H1 (cell line): ENCODE data around the gene NDUFAF3. TPM values are rescaled to one million over a fixed set of nuclear protein-coding genes. Genes with fewer than 3 reads are reported as not detected.
A peak's percentile ranks its signal among the peaks of the same experiment; 100 is the strongest.

Experiments used
- CTCF ChIA-PET: fragments of 300-600 bp; sonication (Branson Sonifier 250); formaldehyde crosslinking; loops from one replicate; lab custom pipeline; 2021; ENCODE audit not compliant: partially characterized antibody; lab: Charles Lee
- POLR2A ChIA-PET: fragments of 300-600 bp; sonication (Branson Sonifier 250); formaldehyde crosslinking; loops from one replicate; lab custom pipeline; 2021; ENCODE audit warnings: inconsistent platforms; ENCODE audit not compliant: partially characterized antibody; lab: Charles Lee
- DNase-seq, 2 experiments: peaks; one replicate each; pipeline versions ENCODE4 v3.0.0 to v3.0.0-alpha.2; 2010 to 2022; ENCODE audit warnings: low spot score in 2 of 2, low read depth in 1 of 2, mixed read lengths in 1 of 2
- FAIRE-seq: peaks from 2 replicates; lab custom pipeline; 2011; peaks lifted over from hg19 to GRCh38; lab: Jason Lieb, UNC
- H2AFZ ChIP-seq: 2 replicates; pipeline ENCODE4 v1.8.1; 2012; ENCODE audit warnings: low read length, inconsistent platforms
- H2AK5ac ChIP-seq: 2 replicates; pipeline ENCODE4 v1.6.1; 2013; ENCODE audit warnings: low read depth, low read length
- H2BK120ac ChIP-seq: replicated peaks from 2 replicates; pipeline ENCODE3; 2013; ENCODE audit warnings: low read depth, low read length, inconsistent platforms
- H2BK12ac ChIP-seq: 2 replicates; pipeline ENCODE4 v1.6.1; 2013; ENCODE audit warnings: low read depth, low read length
- H2BK15ac ChIP-seq: 2 replicates; pipeline ENCODE4 v1.6.1; 2013; ENCODE audit warnings: low read length
- H2BK20ac ChIP-seq: 2 replicates; pipeline ENCODE4 v1.6.1; 2013; ENCODE audit warnings: low read length
- H2BK5ac ChIP-seq: 2 replicates; pipeline ENCODE4 v1.6.1; 2013; ENCODE audit warnings: low read depth, low read length
- H3K14ac ChIP-seq: 2 replicates; pipeline ENCODE4 v1.6.1; 2013; ENCODE audit warnings: inconsistent platforms; ENCODE audit not compliant: insufficient read length
- H3K18ac ChIP-seq: 2 replicates; pipeline ENCODE4 v1.6.1; 2013; ENCODE audit warnings: low read length; ENCODE audit errors: extremely low read depth
- H3K23ac ChIP-seq: 2 replicates; pipeline ENCODE4 v1.6.1; 2013; ENCODE audit warnings: inconsistent platforms; ENCODE audit not compliant: insufficient read length
- H3K23me2 ChIP-seq: 2 replicates; pipeline ENCODE4 v1.6.1; 2013; ENCODE audit warnings: low read depth, low read length
- H3K27ac ChIP-seq: 2 replicates; pipeline ENCODE4 v1.6.1; 2011; ENCODE audit warnings: low read depth, low read length, inconsistent platforms
- H3K27me3 ChIP-seq, 4 experiments: replicated peaks in 1 of 4; 1 replicate in 1 of 4; 2 replicates in 3 of 4; pipeline versions ENCODE4 v1.6.1 to v1.8.1; 2011 to 2013; ENCODE audit warnings: low read length in 3 of 4, mild to moderate bottlenecking in 3 of 4, inconsistent platforms in 2 of 4, mixed read lengths in 2 of 4, moderate library complexity in 1 of 4; ENCODE audit not compliant: control insufficient read depth in 3 of 4, insufficient read depth in 3 of 4; ENCODE audit errors: extremely low read depth in 1 of 4
- H3K36me3 ChIP-seq, 4 experiments: 2 replicates each; pipeline versions ENCODE4 v1.6.1 to v1.8.1; 2011 to 2013; ENCODE audit warnings: mild to moderate bottlenecking in 4 of 4, low read length in 3 of 4, moderate library complexity in 2 of 4, control low read depth in 1 of 4, inconsistent platforms in 1 of 4; ENCODE audit not compliant: insufficient read depth in 4 of 4, control insufficient read depth in 2 of 4
- H3K4ac ChIP-seq: replicated peaks from 2 replicates; pipeline ENCODE3; 2013; ENCODE audit warnings: low read length, low read depth, mixed read lengths, inconsistent platforms; ENCODE audit not compliant: insufficient read length
- H3K4me1 ChIP-seq, 4 experiments: replicated peaks in 1 of 4; 1 replicate in 1 of 4; 2 replicates in 3 of 4; pipeline versions ENCODE4 v1.6.1 to v1.8.1; 2011 to 2013; ENCODE audit warnings: low read length in 3 of 4, inconsistent platforms in 2 of 4, mixed read lengths in 1 of 4; ENCODE audit not compliant: insufficient read depth in 4 of 4, control insufficient read depth in 3 of 4
- H3K4me2 ChIP-seq, 2 experiments: 2 replicates each; pipeline versions ENCODE4 v1.6.1 to v1.8.1; 2011 to 2013; ENCODE audit warnings: low read depth in 2 of 2, low read length in 2 of 2, control low read depth in 1 of 2, inconsistent platforms in 1 of 2, mild to moderate bottlenecking in 1 of 2; ENCODE audit not compliant: insufficient read depth in 1 of 2
- H3K4me3 ChIP-seq, 4 experiments: fragments of 200-600, 300-600 bp in 1 of 4; sonication (generic), shearing (Covaris generic), sonication (Bioruptor Twin) in 1 of 4; 2 replicates each; pipeline versions ENCODE4 v1.5.1 to v1.8.1; 2011 to 2016; ENCODE audit warnings: low read length in 4 of 4, low read depth in 3 of 4, control low read depth in 2 of 4, inconsistent platforms in 2 of 4, mild to moderate bottlenecking in 2 of 4, mixed read lengths in 1 of 4, moderate library complexity in 1 of 4; ENCODE audit not compliant: insufficient read depth in 2 of 4; ENCODE audit errors: extremely low read depth in 1 of 4
- H3K56ac ChIP-seq: replicated peaks from 2 replicates; pipeline ENCODE3; 2013; ENCODE audit warnings: low read depth, mild to moderate bottlenecking, mixed read lengths, low read length, inconsistent platforms; ENCODE audit not compliant: insufficient read length
- H3K79me1 ChIP-seq: 2 replicates; pipeline ENCODE4 v1.6.1; 2013; ENCODE audit warnings: low read depth, low read length, control low read depth
- H3K79me2 ChIP-seq, 2 experiments: 2 replicates each; pipeline versions ENCODE4 v1.6.1 to v1.8.1; 2012 to 2013; ENCODE audit warnings: low read length in 2 of 2, mild to moderate bottlenecking in 2 of 2, inconsistent platforms in 1 of 2; ENCODE audit not compliant: insufficient read depth in 2 of 2, control insufficient read depth in 1 of 2
- H3K9ac ChIP-seq, 4 experiments: replicated peaks in 1 of 4; 1 replicate in 1 of 4; 2 replicates in 3 of 4; pipeline versions ENCODE4 v1.6.1 to v1.8.1; 2011 to 2013; ENCODE audit warnings: low read depth in 3 of 4, low read length in 3 of 4, control low read depth in 2 of 4, mild to moderate bottlenecking in 2 of 4, moderate library complexity in 2 of 4, inconsistent platforms in 1 of 4; ENCODE audit errors: extremely low read depth in 1 of 4
- H3K9me3 ChIP-seq, 2 experiments: 2 replicates each; pipeline versions ENCODE4 v1.6.1 to v1.8.1; 2012 to 2013; ENCODE audit warnings: mild to moderate bottlenecking in 2 of 2, moderate library complexity in 2 of 2, control low read depth in 1 of 2, inconsistent platforms in 1 of 2, low read depth in 1 of 2, low read length in 1 of 2, mixed read lengths in 1 of 2; ENCODE audit not compliant: insufficient read depth in 2 of 2
- H4K20me1 ChIP-seq, 2 experiments: replicated peaks in 1 of 2; 2 replicates each; pipeline versions ENCODE3 to v1.8.1; 2011 to 2013; ENCODE audit warnings: inconsistent platforms in 2 of 2, low read length in 2 of 2, mild to moderate bottlenecking in 1 of 2; ENCODE audit not compliant: insufficient read depth in 2 of 2, control insufficient read depth in 1 of 2
- H4K5ac ChIP-seq: 2 replicates; pipeline ENCODE4 v1.6.1; 2013; ENCODE audit warnings: low read length, low read depth, mixed read lengths, inconsistent platforms; ENCODE audit not compliant: insufficient read length
- H4K8ac ChIP-seq: 2 replicates; pipeline ENCODE4 v1.8.0; 2013; ENCODE audit warnings: mild to moderate bottlenecking, moderate library complexity, low read length, inconsistent platforms; ENCODE audit not compliant: insufficient read depth; ENCODE audit errors: extremely low read depth
- H4K91ac ChIP-seq: replicated peaks from 2 replicates; pipeline ENCODE3; 2013; ENCODE audit warnings: low read length, mixed read lengths, inconsistent platforms; ENCODE audit not compliant: insufficient read length
- ASH2L ChIP-seq: fragments of 200-600, 300-600 bp; sonication (generic); IDR thresholded peaks from one replicate; pipeline ENCODE4 v1.7.1; 2017; ENCODE audit warnings: low read length
- BCL11A ChIP-seq, 2 experiments: IDR thresholded peaks; one replicate each; pipeline ENCODE4 v1.6.1; 2011; ENCODE audit warnings: low read depth in 2 of 2, low read length in 2 of 2, mild to moderate bottlenecking in 2 of 2
- CBX5 ChIP-seq: fragments of 300-800, 300-1000 bp; sonication (generic); IDR thresholded peaks from 2 replicates; pipeline ENCODE4 v1.7.1; 2016; ENCODE audit warnings: antibody characterized with exemption, low read length, low read depth
- EP300 ChIP-seq, 2 experiments: IDR thresholded peaks; 1 replicate in 1 of 2; 2 replicates in 1 of 2; pipeline ENCODE4 v1.6.1; 2011 to 2012; ENCODE audit warnings: low read depth in 2 of 2, low read length in 2 of 2, mild to moderate bottlenecking in 2 of 2, borderline replicate concordance in 1 of 2, inconsistent platforms in 1 of 2, moderate library complexity in 1 of 2
- JUN ChIP-seq: IDR thresholded peaks from 2 replicates; pipeline ENCODE4 v1.6.1; 2011; ENCODE audit warnings: low read depth, mild to moderate bottlenecking, improper control_type of control experiment, low read length
- JUND ChIP-seq: IDR thresholded peaks from 2 replicates; pipeline ENCODE4 v1.6.1; 2011; ENCODE audit warnings: mild to moderate bottlenecking, improper control_type of control experiment, low read length
- NRF1 ChIP-seq: IDR thresholded peaks from 2 replicates; pipeline ENCODE4 v1.6.1; 2011; ENCODE audit warnings: mild to moderate bottlenecking, low read depth, low read length, improper control_type of control experiment
- POU5F1 ChIP-seq: IDR thresholded peaks from 2 replicates; pipeline ENCODE4 v1.6.1; 2011; ENCODE audit warnings: low read depth, mild to moderate bottlenecking, low read length, moderate library complexity
- SIRT6 ChIP-seq: IDR thresholded peaks from one replicate; pipeline ENCODE4 v1.7.1; 2012; ENCODE audit warnings: low read length, inconsistent platforms
- SIX5 ChIP-seq: IDR thresholded peaks from 2 replicates; pipeline ENCODE4 v1.6.1; 2011; ENCODE audit warnings: mild to moderate bottlenecking, low read depth, low read length
- SP2 ChIP-seq: IDR thresholded peaks from 2 replicates; pipeline ENCODE4 v1.6.1; 2012; ENCODE audit warnings: mild to moderate bottlenecking, low read length, inconsistent platforms
- SRF ChIP-seq: IDR thresholded peaks from 2 replicates; pipeline ENCODE4 v1.6.1; 2011; ENCODE audit warnings: mild to moderate bottlenecking, low read depth, low read length, moderate library complexity
- TBP ChIP-seq: IDR thresholded peaks from 2 replicates; pipeline ENCODE4 v1.6.1; 2011; ENCODE audit warnings: low read depth, low read length, improper control_type of control experiment
- TCF12 ChIP-seq: IDR thresholded peaks from 2 replicates; pipeline ENCODE4 v1.6.1; 2011; ENCODE audit warnings: low read depth, mild to moderate bottlenecking, low read length
- YY1 ChIP-seq: IDR thresholded peaks from 2 replicates; pipeline ENCODE4 v1.6.1; 2011; ENCODE audit warnings: low read depth, mild to moderate bottlenecking, low read length
- WGBS, 2 experiments: shearing (Covaris generic) in 1 of 2; methylation state at CpG; one replicate each; pipeline versions ENCODE4 v1.1.6 to v1.1.7; 2013 to 2015; ENCODE audit warnings: low lambda C conversion rate in 2 of 2, mixed read lengths in 2 of 2, inconsistent platforms in 1 of 2, low coverage in 1 of 2, missing lambda C conversion rate in 1 of 2; ENCODE audit not compliant: insufficient replicate concordance in 2 of 2, insufficient coverage in 1 of 2, insufficient read length in 1 of 2; ENCODE audit errors: extremely low coverage in 1 of 2, missing lambda C conversion rate in 1 of 2; 5-methylcytosine and 5-hydroxymethylcytosine counted together
- polyA plus RNA-seq, 7 experiments: library from polyadenylated mRNA; depleted of rRNA in 3 of 7; stranded (reverse) in 5 of 7; unstranded in 2 of 7; fragments of >200 nt in 5 of 7; fragments of 200-250 nt in 2 of 7; gene quantifications; 1 replicate in 5 of 7; 2 replicates in 1 of 7; 4 replicates in 1 of 7; pipeline versions ENCODE4 v1.2.1 to v1.2.3, GENCODE V29; 2011 to 2013; ENCODE audit warnings: missing spikeins in 2 of 7, mixed read lengths in 2 of 7
- total RNA-seq: library from RNA; stranded (reverse); fragmentation: NEBNext Ultra II Directional; extraction: Animal tissue kit (Norgen Biotek cat#: 25700); gene quantifications from 2 replicates; pipeline ENCODE4 v1.2.1, GENCODE V29; 2021

The NDUFAF3 gene
- total and polyA plus RNA-seq, 2 of the 8 experiments (the other 6 are each of a cell fraction or from before 2014, with no cell fraction given) = 27.8 to 45.5 TPM

DNA sequence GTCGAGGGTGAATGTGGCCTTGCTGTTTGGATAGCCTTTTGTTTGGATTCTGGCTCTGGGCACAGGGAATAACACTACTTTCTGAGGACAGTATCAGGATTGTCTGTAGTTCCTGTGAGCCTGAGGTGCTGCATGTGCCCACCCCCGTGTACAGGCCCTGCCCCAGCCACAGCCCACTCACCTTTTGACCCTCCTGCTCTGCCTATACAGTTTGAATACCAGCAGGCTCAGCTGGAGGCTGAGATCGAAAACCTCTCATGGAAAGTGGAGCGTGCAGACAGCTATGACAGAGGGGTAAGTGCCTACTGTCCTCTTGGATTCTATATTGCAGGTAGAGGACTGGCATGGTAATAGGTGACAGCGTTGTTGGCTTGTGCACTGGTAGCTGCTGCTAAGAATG lies 39.2 kb upstream of the NDUFAF3 start:
- no peak for FAIRE-seq
- Histone ChIP-seq H2BK20ac (no peak overlapping the region), H3K4me1 (no peaks in the 10 kb centered on the region), H3K27me3 (no peaks in the 10 kb centered on the region), H4K20me1 (peaks cover 3 to 11% of the 10 kb centered on the region in 2 experiments), H3K14ac (no peak overlapping the region), H4K8ac (0 out of 2 replicates have a peak overlapping the region, but pooled peaks have one; percentile 71), H3K9ac (no peak overlapping the region), H4K91ac (no peak overlapping the region)
- 90% methylated on average over 5 of the region's 5 CpGs; no CpG with 5 or more reads in 1 of the 2 experiments for WGBS, 2 experiments
- TF ChIP-seq SRF = no peak
- no peak for TF ChIP-seq CBX5
- no peak for TF ChIP-seq ASH2L
- TF ChIP-seq EP300 (IDR thresholded peaks at IDR 0.05; ENCODE audit: borderline replicate concordance in 1 of 2, low read depth in 2 of 2, low read length in 2 of 2) = no peak
- TF ChIP-seq SP2 = no peak
- TF ChIP-seq BCL11A (IDR thresholded peaks at IDR 0.05; ENCODE audit: low read depth in 2 of 2, low read length in 2 of 2) = no peak
- TF ChIP-seq POU5F1 = no peak
- TF ChIP-seq SIRT6 = no peak
- TF ChIP-seq SIX5 = no peak
- TF ChIP-seq TCF12 = no peak
- TF ChIP-seq NRF1 = no peak
- TF ChIP-seq YY1 = no peak
- no peak for TF ChIP-seq TBP
- no peak for TF ChIP-seq JUND
- TF ChIP-seq JUN = no peak
- TF ChIP-seq, all 59 proteins: peak for 0
- Histone ChIP-seq H3K4me3 (no peak overlapping the region), H2BK120ac (no peak overlapping the region), H3K23ac (no peak overlapping the region), H3K27ac (no peak overlapping the region), H3K79me2 (no peaks in the 10 kb centered on the region), H3K23me2 (no peaks in the 10 kb centered on the region), H3K4ac (no peak overlapping the region), H2AFZ (no peak overlapping the region), H3K4me2 (no peak overlapping the region), H3K36me3 (peaks cover 15 to 63% (median 50%) of the 10 kb centered on the region in 4 experiments), H3K18ac (no peak overlapping the region), H3K79me1 (peaks cover 2% of the 10 kb centered on the region; the same call in 1 of the 2 replicates), H2BK12ac (no peak overlapping the region), H2BK15ac (no peak overlapping the region), H3K9me3 (no peaks in the 10 kb centered on the region), H2AK5ac (no peak overlapping the region), H2BK5ac (no peak overlapping the region), H3K56ac (no peak overlapping the region), H4K5ac (no peak overlapping the region)
- ChIA-PET CTCF (interaction anchor here (1.1 to 19.9 kb wide), 3 partner anchors 16 to 33 kb away, joined by 3 to 467 read pairs (median 3); partner anchors contain the start of genes DALRD3, NDUFAF3 and WDR6), POLR2A (interaction anchor here (1.2 kb wide), 1 partner anchor 9 kb away, joined by 3 read pairs; no protein-coding TSS in a partner anchor)
- DNase-seq = no peak
